NCI-H82 (cell line): Measurements from ENCODE around the gene PDE1C.
A peak's percentile ranks its signal among the peaks of the same experiment; 100 is the strongest.
"Not testable (repeated sequence)": the region's sequence is repeated elsewhere in the genome, so short reads cannot be mapped to it uniquely, and the experiment has no call there.

Experiments used
- DNase-seq: peaks from one replicate; lab custom pipeline; 2025; lab: John Stamatoyannopoulos, UW

PDE1C gene

GRCh38 chr7:31850066-31850465 is 220.1 kb downstream of the PDE1C start:
- DNase-seq: peak; percentile 62

DNA sequence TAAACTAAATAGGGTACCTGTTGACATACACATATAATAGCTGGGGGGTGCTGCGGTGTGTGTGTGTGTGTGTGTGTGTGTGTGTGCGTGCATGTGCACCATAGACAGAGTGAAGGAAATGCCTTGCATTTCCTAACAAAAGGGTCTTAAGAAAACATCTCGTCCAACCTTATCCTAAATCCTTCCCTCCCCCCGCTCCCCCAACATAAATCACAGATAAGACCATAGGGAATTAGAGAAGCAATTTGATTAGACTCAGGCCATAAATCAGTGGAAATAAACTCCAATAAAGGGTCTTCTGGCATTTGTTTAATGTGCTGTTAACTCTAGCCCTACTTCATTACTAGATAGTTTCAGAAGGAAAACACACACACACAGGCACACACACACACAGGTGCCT is 234.7 kb downstream of the PDE1C start:
- peak; percentile 90 for DNase-seq

DNA sequence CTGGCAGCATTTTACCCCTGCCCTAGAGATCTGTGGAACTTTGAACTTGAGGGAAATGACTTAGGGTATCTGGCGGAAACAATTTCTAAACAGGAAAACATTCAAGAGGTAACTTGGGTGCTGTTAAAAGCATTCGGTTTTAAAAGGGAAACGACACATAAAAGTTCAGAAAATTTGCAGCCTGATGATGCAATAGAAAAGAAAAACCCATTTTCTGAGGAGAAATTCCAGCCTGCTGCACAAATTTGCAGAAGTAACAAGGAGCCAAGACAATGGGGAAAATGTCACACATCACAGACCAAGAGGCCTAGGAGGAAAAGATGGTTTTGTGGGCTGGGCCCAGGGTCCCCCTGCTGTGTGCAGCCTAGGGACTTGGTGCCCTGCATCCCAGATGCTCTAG is 236.6 kb downstream of the PDE1C start:
- DNase-seq: not testable (repeated sequence)

- no peak for DNase-seq
Measured at GRCh38 chr7:31828520-31828919, 241.7 kb downstream of the PDE1C start.

GRCh38 chr7:31825576-31825975 is 244.6 kb downstream of the PDE1C start:
- no peak for DNase-seq

DNA sequence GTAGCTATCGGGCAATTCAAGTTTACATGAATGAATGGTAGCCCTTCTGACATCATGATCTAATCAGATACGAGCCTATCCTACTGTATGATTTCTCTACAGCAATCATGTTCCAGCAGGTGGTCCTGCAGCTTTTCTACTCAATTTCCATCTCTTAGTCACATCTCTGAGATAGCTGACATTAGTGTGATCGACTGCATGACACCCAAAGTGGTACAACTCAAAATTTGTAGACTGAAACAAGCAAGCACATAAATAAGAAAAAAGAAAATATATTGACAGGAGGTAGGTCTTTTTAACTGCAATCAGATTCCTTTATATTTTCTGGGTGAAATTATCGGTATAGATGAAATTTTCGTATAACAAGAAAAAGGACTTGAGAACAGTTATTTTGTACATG is 251.2 kb downstream of the PDE1C start:
- DNase-seq: no peak

GRCh38 chr7:31816810-31817209 is 253.4 kb downstream of the PDE1C start:
- no peak for DNase-seq

- DNase-seq: no peak
Measured at GRCh38 chr7:31815796-31816195, 254.4 kb downstream of the PDE1C start.

- peak; percentile 17 for DNase-seq
Measured at GRCh38 chr7:31814187-31814586, 256.0 kb downstream of the PDE1C start.

DNA sequence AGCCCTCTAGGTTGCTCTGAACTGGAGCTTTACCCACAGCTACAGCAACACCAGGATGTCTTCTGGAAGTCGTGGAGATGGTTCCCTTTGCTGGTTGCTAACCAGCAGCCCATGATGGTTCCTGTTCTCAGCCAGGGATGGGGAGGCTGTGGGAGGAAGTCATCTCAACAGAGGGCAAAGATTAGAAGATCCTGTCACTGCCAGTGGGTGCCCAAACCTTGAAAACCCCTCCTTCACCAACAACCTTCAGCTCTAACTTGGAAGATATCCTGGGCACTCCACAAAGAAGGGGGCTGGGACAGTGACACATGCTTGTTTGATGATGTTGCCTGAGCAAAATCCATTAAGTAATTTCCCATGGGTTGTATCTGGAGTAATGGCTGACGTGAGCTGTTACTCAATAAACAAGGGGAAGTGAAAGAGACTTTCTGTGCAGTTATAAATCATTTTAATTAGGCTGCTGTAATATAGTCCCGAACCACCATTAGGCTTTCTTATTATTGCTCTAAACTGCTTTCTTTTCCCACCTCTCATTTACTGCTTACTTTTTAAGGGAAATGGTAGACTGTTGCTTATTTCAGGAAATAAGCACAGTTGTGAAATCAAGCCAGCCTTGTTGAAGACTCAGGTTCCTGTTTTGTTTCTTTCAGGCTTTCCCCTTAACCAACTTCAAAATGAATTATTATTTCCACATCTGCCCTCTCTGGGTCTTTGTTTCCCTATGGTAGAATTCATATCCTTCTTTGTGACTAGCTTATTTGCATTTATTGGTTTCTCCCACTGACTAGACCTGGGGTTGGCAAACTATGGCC is 258.4 kb downstream of the PDE1C start:
- DNase-seq: peak; percentile 10

DNA sequence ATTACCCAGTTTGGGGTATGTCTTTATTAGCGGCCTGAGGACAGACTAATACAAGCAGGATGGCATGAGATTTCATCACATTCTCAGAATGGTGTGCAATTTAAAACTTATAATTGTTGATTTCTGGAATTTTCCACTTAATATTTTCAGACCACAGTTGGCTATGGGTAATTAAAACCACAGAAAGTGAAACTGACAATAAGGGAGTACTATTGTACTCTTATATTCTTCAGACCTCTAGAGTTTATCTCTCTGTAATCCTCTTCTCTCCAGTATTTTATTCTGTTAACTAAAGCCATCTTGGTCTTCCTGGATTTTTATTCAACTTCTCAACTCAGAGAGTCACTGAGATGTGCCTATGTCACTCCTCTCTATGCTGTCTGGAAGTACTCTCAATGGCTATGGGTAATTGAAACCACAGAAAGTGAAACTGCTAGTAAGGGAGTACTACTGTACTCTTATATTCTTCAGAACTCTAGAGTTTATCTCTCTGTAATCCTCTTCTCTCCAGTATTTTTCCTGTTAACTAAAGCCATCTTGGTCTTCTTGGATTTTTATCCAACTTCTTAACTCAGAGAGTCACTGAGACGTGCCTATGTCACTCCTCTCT is 264.9 kb downstream of the PDE1C start:
- DNase-seq: no peak

GRCh38 chr7:31796375-31796774 is 273.8 kb downstream of the PDE1C start:
- no peak for DNase-seq

GRCh38 chr7:31794851-31795344 is 275.3 kb downstream of the PDE1C start:
- no peak for DNase-seq

- DNase-seq: no peak
Measured at GRCh38 chr7:31791881-31792280, 278.3 kb downstream of the PDE1C start.

DNA sequence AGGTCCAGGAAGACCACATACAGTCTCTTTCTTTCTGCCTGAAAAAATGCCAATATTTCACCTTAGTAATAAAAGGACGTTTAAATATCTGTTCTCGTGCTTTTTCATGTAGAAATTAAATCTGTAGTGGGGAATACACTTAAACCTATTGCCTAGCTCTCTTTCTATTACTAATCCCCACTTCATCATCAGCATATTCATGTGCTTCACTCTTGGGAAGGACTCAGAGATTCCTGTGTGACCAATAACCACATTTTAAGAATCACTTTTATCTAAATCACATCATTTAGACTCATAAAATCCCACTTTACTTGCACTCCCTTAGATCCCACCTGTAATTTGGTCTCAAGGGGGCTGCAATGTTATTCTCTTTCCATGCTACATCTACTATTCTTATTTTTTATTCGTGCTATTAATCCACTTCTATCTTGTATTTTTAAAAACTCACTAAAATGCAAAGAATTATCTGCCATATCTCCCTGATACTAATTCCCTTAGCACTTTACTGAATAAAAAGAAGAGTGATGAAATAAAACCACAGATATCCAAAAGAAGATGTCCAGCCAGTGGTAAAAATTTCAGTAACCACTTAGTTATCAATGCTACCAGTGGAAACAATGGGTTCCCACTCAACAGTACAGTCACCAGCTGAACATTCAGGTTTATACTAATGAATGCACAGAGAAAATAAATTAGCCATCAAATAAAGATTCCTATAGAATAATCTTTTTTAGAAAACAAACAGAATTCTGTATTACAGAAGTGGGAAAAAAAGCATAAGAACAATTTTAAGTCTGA is 281.1 kb downstream of the PDE1C start:
- no peak for DNase-seq

DNA sequence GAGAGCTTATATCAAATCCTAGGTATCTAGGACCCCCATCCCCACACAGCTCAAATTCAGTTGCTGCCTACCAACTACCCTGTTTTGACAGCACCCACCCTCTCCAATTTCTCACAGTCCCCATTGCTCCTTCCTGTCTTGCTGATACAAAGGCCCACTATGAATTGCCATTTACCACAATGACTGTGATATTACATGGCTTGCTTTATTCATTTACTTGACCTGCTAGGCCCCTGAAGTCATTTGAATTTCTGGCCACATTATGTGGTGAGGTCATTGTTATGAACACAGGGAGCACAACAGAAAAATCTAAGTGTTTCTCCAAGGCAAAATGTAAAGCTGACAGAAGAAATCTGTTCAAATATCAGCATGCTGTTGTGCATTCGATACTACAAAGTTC is 281.8 kb downstream of the PDE1C start:
- no peak for DNase-seq

DNA sequence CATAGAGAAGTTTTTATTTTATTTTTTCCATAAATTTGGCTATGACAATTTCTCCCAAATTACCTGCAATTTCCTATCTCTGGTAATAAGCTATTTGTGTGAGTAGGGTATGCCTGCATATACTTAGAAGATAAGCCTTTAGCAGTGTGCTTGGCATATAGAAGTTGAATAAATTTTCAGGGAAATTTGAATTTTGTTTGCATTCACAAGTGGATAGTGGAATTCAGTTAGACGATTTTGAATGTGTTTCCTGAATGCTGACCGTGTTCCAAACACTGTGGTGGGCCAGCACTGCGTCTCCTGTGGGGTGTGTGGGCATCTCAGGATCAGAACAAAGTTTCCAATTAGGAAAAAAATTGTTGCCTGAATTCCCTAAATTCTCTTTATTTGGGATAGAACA is 283.9 kb downstream of the PDE1C start:
- DNase-seq: no peak

GRCh38 chr7:31785101-31785500 is 285.1 kb downstream of the PDE1C start:
- DNase-seq: peak; percentile 72

- peak; percentile 45 for DNase-seq
Measured at GRCh38 chr7:31783221-31783620, 287.0 kb downstream of the PDE1C start.

- peak; percentile 88 for DNase-seq
Measured at GRCh38 chr7:31782411-31782991, 287.7 kb downstream of the PDE1C start.

- DNase-seq: no peak
Measured at GRCh38 chr7:31778296-31778695, 291.9 kb downstream of the PDE1C start.

DNA sequence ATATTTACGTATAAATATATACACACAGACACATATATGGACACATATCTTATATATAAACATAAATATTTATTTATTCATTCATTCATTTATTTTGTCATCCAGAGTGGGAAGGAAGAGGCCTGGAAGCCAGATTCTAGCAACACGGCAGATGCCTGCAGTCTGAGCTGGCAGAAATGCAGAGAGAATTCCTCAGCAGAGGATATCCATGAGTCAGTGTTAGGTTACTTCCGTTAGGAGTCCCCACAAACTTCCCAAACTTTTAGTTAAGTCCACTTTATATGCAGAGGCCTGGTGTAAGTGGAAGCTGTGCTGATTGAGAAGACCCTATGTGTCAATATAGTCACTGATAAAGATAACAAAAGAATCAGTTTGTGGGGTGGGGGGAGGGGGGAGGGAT is 293.6 kb downstream of the PDE1C start:
- no peak for DNase-seq
